Chondrocyte (in vitro differentiated cells): ENCODE measurements around the gene AKAP4. TPM values are rescaled to one million over a fixed set of nuclear protein-coding genes. Genes with fewer than 3 reads are reported as not detected.

ENCODE experiments used
- DNase-seq: peaks from one replicate; pipeline ENCODE4 v3.0.0; 2021; ENCODE audit warnings: mixed read lengths, low spot score
- H3K27ac Mint-ChIP-seq: one replicate; pipeline ENCODE4 v1.8.0; 2021; ENCODE audit warnings: mild to moderate bottlenecking, moderate library complexity, mixed read lengths; ENCODE audit not compliant: unreplicated experiment
- H3K27me3 Mint-ChIP-seq: 2 replicates; pipeline ENCODE4 v1.8.0; 2021; ENCODE audit warnings: low read depth, mixed read lengths
- H3K36me3 Mint-ChIP-seq: 2 replicates; pipeline ENCODE4 v1.8.0; 2021; ENCODE audit warnings: low read depth, mixed read lengths
- H3K4me1 Mint-ChIP-seq: 2 replicates; pipeline ENCODE4 v1.8.0; 2021; ENCODE audit warnings: low read depth, mild to moderate bottlenecking, mixed read lengths
- H3K4me3 Mint-ChIP-seq: one replicate; pipeline ENCODE4 v1.8.0; 2021; ENCODE audit warnings: mild to moderate bottlenecking, moderate library complexity, mixed read lengths; ENCODE audit not compliant: unreplicated experiment
- H3K9me3 Mint-ChIP-seq: 2 replicates; pipeline ENCODE4 v1.8.0; 2021; ENCODE audit warnings: low read depth, mixed read lengths
- CTCF ChIP-seq: fragments of 200-600 bp; sonication (generic); IDR thresholded peaks from 2 replicates; pipeline ENCODE4 v1.5.0; 2021; ENCODE audit warnings: antibody characterized with exemption, mild to moderate bottlenecking, moderate library complexity
- total RNA-seq: library from RNA; stranded (reverse); gene quantifications from 3 replicates; pipeline ENCODE4 v1.2.1, GENCODE V29; 2021

The AKAP4 gene
- total RNA-seq, 1 donor from 2014 or later, result not detected

DNA sequence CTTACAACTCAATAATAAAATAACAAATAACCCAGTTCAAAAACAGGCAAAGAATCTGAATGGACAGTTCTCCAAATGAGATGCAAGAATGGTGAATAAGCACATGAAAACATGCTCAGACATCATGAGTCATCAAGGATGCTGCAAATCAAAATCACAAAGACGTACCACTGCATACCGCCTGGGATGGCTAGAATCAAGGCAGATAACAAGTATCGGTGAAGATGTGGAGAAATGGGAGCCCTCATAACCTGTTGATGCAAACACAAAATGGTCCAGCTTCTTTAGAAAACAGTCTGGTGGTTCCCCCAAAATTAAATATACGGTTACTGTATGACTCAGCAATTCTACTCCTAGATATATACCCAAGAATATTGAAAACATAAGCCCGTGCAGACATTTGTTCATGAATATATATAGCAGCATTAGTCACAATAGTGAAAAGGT is 32.5 kb downstream of the AKAP4 start:
- Mint-ChIP-seq H3K36me3 (no peaks in the 10 kb centered on the region), H3K4me3 (no peak overlapping the region), H3K4me1 (no peaks in the 10 kb centered on the region), H3K27me3 (no peaks in the 10 kb centered on the region), H3K9me3 (peaks cover 14% of the 10 kb centered on the region), H3K27ac (no peak overlapping the region)
- no peak for DNase-seq
- TF ChIP-seq CTCF, result no peak

GRCh38 chrX:50167366-50167765 is 33.4 kb downstream of the AKAP4 start:
- DNase-seq, result no peak
- no peaks in the 10 kb centered on the region for H3K27me3 Mint-ChIP-seq
- H3K9me3 Mint-ChIP-seq, result peaks cover 9% of the 10 kb centered on the region
- no peak overlapping the region for H3K27ac Mint-ChIP-seq
- TF ChIP-seq CTCF, result no peak
- H3K4me3 Mint-ChIP-seq, result no peak overlapping the region
- no peaks in the 10 kb centered on the region for H3K36me3 Mint-ChIP-seq
- H3K4me1 Mint-ChIP-seq, result no peaks in the 10 kb centered on the region

- DNase-seq, result no peak
- Mint-ChIP-seq H3K36me3 (no peaks in the 10 kb centered on the region), H3K27me3 (no peaks in the 10 kb centered on the region), H3K4me3 (no peak overlapping the region), H3K27ac (no peak overlapping the region), H3K4me1 (no peaks in the 10 kb centered on the region), H3K9me3 (peaks cover 9% of the 10 kb centered on the region)
- no peak for TF ChIP-seq CTCF
These were observed 35.1 kb downstream of the AKAP4 start for GRCh38 chrX:50165727-50166126.

- H3K36me3 Mint-ChIP-seq, result no peaks in the 10 kb centered on the region
- no peak for DNase-seq
- peaks cover 12% of the 10 kb centered on the region for H3K9me3 Mint-ChIP-seq
- H3K4me1 Mint-ChIP-seq, result no peaks in the 10 kb centered on the region
- H3K27ac Mint-ChIP-seq, result no peak overlapping the region
- H3K27me3 Mint-ChIP-seq, result no peaks in the 10 kb centered on the region
- no peak for TF ChIP-seq CTCF
- H3K4me3 Mint-ChIP-seq, result no peak overlapping the region
These were observed 39.7 kb downstream of the AKAP4 start for GRCh38 chrX:50161127-50161526.

DNA sequence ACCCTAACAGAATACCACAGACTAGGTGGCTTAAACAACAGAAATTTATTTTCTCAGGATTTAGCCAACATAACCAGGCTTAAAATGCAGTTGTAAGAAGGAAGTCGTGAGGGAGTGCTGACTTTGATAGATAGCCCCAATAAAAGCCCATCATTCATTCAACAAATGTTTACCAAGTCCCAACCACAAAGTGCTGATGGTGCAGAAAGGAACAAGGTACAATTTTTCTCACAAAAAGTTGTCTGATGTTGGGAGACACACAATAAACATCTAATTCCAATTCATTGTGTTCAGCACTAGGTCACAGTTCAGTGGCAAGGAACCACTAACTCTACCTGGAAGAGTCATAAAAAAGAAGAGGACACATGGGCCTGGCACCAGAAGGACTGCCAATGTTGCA is 42.2 kb downstream of the AKAP4 start:
- no peaks in the 10 kb centered on the region for H3K4me1 Mint-ChIP-seq
- TF ChIP-seq CTCF, result no peak
- peaks cover 28% of the 10 kb centered on the region for H3K9me3 Mint-ChIP-seq
- H3K4me3 Mint-ChIP-seq, result no peak overlapping the region
- H3K27ac Mint-ChIP-seq, result no peak overlapping the region
- no peak for DNase-seq
- H3K27me3 Mint-ChIP-seq, result no peaks in the 10 kb centered on the region
- no peaks in the 10 kb centered on the region for H3K36me3 Mint-ChIP-seq
